Upper lobe of left lung (tissue), 4 donors: ENCODE data around the gene TEX54.
"Not testable (repeated sequence)": the region's sequence is repeated elsewhere in the genome, so short reads cannot be mapped to it uniquely, and the experiment has no call there.

Experiments used
- EP300 ChIP-seq, 4 donors: sonication (generic); formaldehyde crosslinking; IDR thresholded peaks; one replicate each; pipeline ENCODE4 v1.5.1; 2017; ENCODE audit warnings: antibody characterized with exemption in 4 of 4, control low read depth in 2 of 4
- TF ChIP-seq, protein P1 (sequence below), 6 experiments: fragments of 450-650 bp in 4 of 6; fragments of 200-600 bp in 2 of 6; sonication (generic) in 2 of 6; IDR thresholded peaks; one replicate each; pipeline ENCODE4 v1.5.1; 2016 to 2019; ENCODE audit warnings: antibody characterized with exemption in 6 of 6

DNA sequence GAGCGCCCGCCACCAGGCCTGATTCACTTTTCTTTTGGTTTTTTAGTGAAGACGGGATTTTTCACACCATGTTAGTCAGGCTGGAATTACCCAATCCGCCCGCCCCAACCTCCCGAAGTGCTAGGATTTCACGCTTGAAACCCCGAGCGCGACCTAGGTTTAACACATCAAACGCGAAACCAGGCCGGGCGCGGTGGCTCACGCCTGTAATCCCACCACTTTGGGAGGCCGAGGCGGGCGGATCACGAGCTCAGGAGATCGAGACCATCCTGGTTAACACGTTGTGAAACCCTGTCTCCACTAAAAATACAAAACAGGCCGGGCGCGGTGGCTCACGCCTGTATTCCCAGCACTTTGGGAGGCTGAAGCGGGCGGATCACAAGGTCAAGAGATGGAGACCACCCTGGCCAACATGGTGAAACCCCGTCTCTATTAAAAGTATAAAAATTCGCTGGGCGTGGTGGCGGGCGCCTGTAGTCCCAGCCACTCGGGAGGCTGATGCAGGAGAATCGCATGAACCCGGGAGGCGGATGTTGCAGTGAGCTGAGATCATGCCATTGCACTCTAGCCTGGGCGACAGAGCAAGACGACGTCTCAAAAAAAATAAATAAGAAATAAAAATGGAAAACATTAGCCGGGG lies 8.2 kb upstream of the TEX54 start:
- TF ChIP-seq EP300 (IDR thresholded peaks at IDR 0.05) = not testable (repeated sequence)
- TF ChIP-seq, protein P1, sequence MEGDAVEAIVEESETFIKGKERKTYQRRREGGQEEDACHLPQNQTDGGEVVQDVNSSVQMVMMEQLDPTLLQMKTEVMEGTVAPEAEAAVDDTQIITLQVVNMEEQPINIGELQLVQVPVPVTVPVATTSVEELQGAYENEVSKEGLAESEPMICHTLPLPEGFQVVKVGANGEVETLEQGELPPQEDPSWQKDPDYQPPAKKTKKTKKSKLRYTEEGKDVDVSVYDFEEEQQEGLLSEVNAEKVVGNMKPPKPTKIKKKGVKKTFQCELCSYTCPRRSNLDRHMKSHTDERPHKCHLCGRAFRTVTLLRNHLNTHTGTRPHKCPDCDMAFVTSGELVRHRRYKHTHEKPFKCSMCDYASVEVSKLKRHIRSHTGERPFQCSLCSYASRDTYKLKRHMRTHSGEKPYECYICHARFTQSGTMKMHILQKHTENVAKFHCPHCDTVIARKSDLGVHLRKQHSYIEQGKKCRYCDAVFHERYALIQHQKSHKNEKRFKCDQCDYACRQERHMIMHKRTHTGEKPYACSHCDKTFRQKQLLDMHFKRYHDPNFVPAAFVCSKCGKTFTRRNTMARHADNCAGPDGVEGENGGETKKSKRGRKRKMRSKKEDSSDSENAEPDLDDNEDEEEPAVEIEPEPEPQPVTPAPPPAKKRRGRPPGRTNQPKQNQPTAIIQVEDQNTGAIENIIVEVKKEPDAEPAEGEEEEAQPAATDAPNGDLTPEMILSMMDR (IDR thresholded peaks at IDR 0.05) = not testable (repeated sequence)
